RWPE2 (cell line): Measurements from ENCODE around the gene PITPNC1.
"Not testable (repeated sequence)": the region's sequence is repeated elsewhere in the genome, so short reads cannot be mapped to it uniquely, and the experiment has no call there.

ENCODE experiments used
- ATAC-seq: fragments of 200-7000 bp; cut with Tn5 transposase; 3 replicates; pipeline ENCODE4 v1.9.1; 2021; ENCODE audit warnings: low read depth
- DNase-seq: peaks from one replicate; pipeline ENCODE4 v3.0.0-alpha.2; 2020; ENCODE audit warnings: low spot score
- H3K27ac ChIP-seq: fragments of 450-650 bp; 2 replicates; pipeline ENCODE4 v1.5.1; 2017; ENCODE audit warnings: mild to moderate bottlenecking; ENCODE audit not compliant: poor library complexity, severe bottlenecking
- H3K27me3 ChIP-seq: fragments of 250-450 bp; sonication (Bioruptor Pico); 2 replicates; pipeline ENCODE4 v1.5.1; 2021; ENCODE audit warnings: mild to moderate bottlenecking, moderate library complexity; ENCODE audit not compliant: insufficient read depth, poor library complexity, severe bottlenecking
- H3K36me3 ChIP-seq: fragments of 250-450 bp; sonication (Bioruptor Pico); 2 replicates; pipeline ENCODE4 v1.5.1; 2020; ENCODE audit warnings: low read depth, mild to moderate bottlenecking, moderate library complexity
- H3K4me1 ChIP-seq: fragments of 250-450 bp; sonication (Bioruptor Pico); 2 replicates; pipeline ENCODE4 v1.5.1; 2021; ENCODE audit warnings: mild to moderate bottlenecking, moderate library complexity; ENCODE audit not compliant: insufficient read depth, poor library complexity, severe bottlenecking
- H3K4me3 ChIP-seq: fragments of 250-450 bp; sonication (Bioruptor Pico); 2 replicates; pipeline ENCODE4 v1.5.1; 2021; ENCODE audit warnings: mild to moderate bottlenecking, moderate library complexity; ENCODE audit not compliant: severe bottlenecking
- H3K9me3 ChIP-seq: fragments of 250-450 bp; sonication (Bioruptor Pico); 2 replicates; pipeline ENCODE4 v1.5.1; 2021; ENCODE audit warnings: mild to moderate bottlenecking, moderate library complexity; ENCODE audit not compliant: severe bottlenecking
- TF ChIP-seq, protein P1 (sequence below): fragments of 450-650 bp; IDR thresholded peaks from one replicate; pipeline ENCODE4 v1.5.1; 2017; ENCODE audit warnings: mild to moderate bottlenecking, moderate library complexity; ENCODE audit not compliant: poor library complexity, severe bottlenecking

PITPNC1 gene

DNA sequence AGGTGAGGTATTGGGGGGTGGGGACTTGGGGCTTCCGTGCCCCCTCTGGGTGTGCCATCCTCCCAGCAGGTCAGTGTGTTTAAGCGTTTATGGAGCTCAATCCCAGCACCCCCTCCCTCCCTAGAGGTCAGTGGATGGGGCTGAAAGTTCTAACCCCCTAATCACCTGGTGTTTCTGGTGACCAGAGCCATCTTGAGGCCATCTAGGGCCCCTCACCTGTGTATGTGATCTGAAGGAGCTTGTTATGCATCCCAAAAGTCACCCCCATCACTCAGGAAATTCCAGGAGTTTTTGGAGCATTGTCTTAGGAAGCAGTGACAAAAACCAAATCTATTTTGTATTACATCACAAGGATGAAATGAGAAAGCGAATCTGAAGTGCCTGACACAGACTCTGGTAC, 272.8 kb downstream of the PITPNC1 start:
- Histone ChIP-seq H3K4me1 (peaks cover 12% of the 10 kb centered on the region), H3K36me3 (no peaks in the 10 kb centered on the region), H3K4me3 (no peak overlapping the region), H3K27ac (no peak overlapping the region), H3K27me3 (no peaks in the 10 kb centered on the region), H3K9me3 (no peaks in the 10 kb centered on the region)
- TF ChIP-seq, protein P1, sequence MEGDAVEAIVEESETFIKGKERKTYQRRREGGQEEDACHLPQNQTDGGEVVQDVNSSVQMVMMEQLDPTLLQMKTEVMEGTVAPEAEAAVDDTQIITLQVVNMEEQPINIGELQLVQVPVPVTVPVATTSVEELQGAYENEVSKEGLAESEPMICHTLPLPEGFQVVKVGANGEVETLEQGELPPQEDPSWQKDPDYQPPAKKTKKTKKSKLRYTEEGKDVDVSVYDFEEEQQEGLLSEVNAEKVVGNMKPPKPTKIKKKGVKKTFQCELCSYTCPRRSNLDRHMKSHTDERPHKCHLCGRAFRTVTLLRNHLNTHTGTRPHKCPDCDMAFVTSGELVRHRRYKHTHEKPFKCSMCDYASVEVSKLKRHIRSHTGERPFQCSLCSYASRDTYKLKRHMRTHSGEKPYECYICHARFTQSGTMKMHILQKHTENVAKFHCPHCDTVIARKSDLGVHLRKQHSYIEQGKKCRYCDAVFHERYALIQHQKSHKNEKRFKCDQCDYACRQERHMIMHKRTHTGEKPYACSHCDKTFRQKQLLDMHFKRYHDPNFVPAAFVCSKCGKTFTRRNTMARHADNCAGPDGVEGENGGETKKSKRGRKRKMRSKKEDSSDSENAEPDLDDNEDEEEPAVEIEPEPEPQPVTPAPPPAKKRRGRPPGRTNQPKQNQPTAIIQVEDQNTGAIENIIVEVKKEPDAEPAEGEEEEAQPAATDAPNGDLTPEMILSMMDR: no peak
- ATAC-seq (peak; percentile 23; the same call in 1 of the 3 replicates), DNase-seq (no peak)

DNA sequence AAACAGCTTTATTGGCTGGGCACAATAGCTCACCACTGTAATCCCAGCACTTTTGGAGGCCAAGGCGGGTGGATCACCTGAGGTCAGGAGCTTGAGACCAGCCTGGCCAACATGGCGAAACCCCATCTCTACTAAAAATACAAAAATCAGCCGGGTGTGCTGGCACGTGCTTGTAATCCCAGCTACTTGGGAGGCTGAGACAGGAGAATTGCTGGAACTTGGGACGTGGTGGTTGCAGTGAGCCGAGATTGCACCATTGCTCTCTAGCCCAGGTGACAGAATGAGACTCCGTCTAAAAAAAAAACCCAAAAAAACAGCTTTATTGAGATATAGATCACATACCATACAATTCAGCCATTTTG, 274.1 kb downstream of the PITPNC1 start:
- H3K27me3 ChIP-seq, H3K9me3 ChIP-seq, H3K27ac ChIP-seq, H3K36me3 ChIP-seq, ATAC-seq, DNase-seq, H3K4me3 ChIP-seq: not testable (repeated sequence)
- peaks cover 12% of the 10 kb centered on the region for H3K4me1 ChIP-seq

DNA sequence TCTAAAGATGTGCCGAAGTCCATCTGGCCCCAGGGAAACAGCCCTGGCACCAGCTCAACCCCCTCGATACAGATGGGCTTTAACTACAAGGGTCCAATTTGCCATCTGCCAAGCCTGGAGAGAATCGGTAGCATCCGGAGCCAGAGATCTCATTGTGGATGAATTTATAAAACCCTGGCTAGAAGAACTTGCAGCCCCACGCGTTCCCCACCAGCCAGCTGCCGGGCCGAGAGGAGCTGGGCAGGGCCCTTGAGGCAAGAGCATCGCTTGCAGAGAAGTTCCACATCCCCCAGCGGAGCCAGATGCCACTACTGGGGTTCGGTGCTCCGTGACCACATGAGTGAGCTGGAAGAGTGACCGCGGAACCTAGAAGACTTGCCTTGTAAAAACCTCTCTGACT, 275.4 kb downstream of the PITPNC1 start:
- DNase-seq (no peak), ATAC-seq (no peak)
- H3K27me3 ChIP-seq: no peaks in the 10 kb centered on the region
- TF ChIP-seq, protein P1: no peak
- H3K9me3 ChIP-seq: no peaks in the 10 kb centered on the region
- H3K4me1 ChIP-seq: peaks cover 12% of the 10 kb centered on the region
- no peaks in the 10 kb centered on the region for H3K36me3 ChIP-seq
- H3K4me3 ChIP-seq: no peak overlapping the region
- no peak overlapping the region for H3K27ac ChIP-seq

DNA sequence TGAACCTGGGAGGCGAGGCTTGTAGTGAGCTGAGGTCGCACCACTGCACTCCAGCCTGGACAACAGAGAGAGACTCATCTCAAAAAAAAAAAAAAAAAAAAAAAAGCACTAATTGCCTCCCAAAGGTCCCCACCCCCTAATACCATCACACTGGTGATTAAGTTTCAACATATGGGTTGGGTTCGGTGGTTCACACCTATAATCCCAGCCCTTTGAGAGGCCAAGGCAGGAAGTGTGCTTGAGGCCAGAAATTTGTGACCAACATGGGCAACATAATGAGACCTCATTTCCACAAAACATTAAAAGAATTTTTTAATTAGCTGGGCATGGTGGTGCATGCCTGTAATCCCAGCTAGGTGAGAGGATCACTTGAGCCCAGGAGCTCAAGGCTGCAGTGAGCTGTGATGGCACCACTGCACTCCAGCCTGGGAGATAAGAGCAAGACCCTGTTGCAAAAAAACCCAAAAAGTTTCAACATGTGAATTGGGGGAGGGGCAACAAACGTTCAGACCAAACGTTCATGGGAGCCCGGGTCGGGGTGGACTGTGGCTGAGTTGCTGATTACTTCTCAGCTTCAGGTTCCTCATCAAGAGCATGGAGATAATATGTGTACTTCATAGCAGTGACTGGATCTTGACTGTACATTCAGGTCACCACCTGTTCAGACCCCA, 278.5 kb downstream of the PITPNC1 start:
- ATAC-seq: no peak
- TF ChIP-seq, protein P1: no peak
- H3K4me3 ChIP-seq: no peak overlapping the region
- no peak for DNase-seq
- H3K27ac ChIP-seq: no peak overlapping the region
- no peaks in the 10 kb centered on the region for H3K4me1 ChIP-seq
- H3K9me3 ChIP-seq: no peaks in the 10 kb centered on the region
- H3K36me3 ChIP-seq: no peaks in the 10 kb centered on the region
- H3K27me3 ChIP-seq: no peaks in the 10 kb centered on the region

DNA sequence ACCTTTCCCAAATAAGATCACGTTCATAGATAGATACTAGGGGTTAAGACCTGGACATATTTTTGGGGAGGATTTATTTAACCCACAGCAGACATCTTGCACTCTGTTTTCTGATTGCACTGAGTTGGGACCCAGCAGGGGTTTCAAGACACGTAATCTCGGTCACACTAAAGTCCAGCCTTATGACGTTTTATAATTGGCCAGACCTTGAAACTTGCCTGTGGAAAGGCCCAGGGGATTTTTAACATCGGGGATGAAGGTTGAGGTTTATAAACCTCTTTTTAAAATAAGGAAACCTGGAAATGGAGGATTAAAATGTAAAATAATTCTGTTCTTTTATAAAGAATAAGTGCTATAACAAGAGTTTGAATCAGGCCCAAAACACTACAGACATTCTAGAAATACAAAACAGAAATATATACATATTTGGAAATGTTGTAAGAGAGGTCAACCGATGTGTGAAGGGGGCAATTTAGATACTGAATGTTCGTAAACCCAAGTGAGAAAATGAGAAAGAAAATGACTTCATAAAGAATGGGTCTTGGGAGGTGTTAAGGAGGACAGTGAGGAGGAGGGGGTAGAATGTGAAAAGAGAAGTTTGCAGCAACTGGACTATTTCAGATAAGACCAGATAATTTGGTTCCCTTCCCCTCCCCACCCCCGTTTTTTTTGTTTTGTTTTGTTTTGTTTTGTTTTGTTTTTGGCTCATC, 279.6 kb downstream of the PITPNC1 start:
- no peaks in the 10 kb centered on the region for H3K27me3 ChIP-seq
- ATAC-seq (no peak), DNase-seq (no peak)
- H3K36me3 ChIP-seq: peaks cover 5% of the 10 kb centered on the region
- TF ChIP-seq, protein P1: no peak
- H3K4me3 ChIP-seq: no peak overlapping the region
- no peak overlapping the region for H3K27ac ChIP-seq
- no peaks in the 10 kb centered on the region for H3K4me1 ChIP-seq
- no peaks in the 10 kb centered on the region for H3K9me3 ChIP-seq
